Measurements from ENCODE around the gene KLHDC7B.

- TF ChIP-seq POLR2A (IDR thresholded peaks at IDR 0.05; ENCODE audit: extremely low read depth, insufficient read length) (no peak), CTCF (IDR thresholded peaks at IDR 0.05; ENCODE audit: low read depth, low read length) (no peak), MAX (IDR thresholded peaks at IDR 0.05; ENCODE audit: low read depth, low read length) (no peak)
Measured at GRCh38 chr22:50573491-50574382, 28.0 kb downstream of the KLHDC7B start.

All from NB4 (cell line).